ENCODE measurements around the gene RNASEH2B. TPM values are rescaled to one million over a fixed set of nuclear protein-coding genes. Genes with fewer than 3 reads are reported as not detected.

RNASEH2B gene
- total RNA-seq, 1 donor from 2014 or later: 132 TPM

DNA sequence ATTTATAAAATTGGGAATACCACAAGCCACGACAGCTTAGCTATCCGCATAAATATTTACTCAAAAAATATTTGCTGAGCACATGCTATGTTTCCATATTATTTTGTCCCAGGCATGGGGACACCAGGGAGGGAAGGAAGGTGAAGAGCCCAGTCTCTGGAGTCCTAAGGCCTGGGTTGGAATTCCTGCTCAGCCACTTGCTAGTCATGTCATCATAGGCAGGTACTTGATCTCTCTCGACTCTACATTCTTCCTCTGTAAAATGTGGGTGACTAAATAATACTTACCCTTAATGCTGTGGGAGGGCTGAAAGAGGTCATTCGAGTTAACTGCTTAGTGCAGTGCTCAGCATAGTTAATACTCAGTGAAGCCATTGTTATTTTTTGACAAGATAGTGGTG, 4.3 kb upstream of the RNASEH2B start:
- intact Hi-C loops (cut with micrococcal nuclease): no loop called here

DNA sequence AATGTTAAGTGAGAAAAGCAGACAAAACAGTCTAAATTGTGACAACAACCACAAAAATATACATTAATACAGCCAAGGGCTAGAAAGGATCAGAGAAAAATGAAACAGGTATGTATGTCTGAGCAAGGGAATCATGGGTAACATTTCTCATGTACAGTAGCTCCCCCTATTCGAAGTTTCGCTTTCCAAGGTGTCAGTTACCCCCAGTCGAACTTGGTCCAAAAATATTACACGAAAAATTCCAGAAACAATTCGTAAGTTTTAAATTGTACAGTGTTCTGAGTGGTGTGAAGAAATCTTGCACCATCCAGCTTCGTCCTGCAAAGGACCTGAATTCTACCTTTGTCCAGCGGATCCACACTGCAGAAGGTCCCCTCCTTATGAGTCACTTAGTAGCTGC, 1.8 kb upstream of the RNASEH2B start:
- intact Hi-C loops (cut with micrococcal nuclease): no loop called here

DNA sequence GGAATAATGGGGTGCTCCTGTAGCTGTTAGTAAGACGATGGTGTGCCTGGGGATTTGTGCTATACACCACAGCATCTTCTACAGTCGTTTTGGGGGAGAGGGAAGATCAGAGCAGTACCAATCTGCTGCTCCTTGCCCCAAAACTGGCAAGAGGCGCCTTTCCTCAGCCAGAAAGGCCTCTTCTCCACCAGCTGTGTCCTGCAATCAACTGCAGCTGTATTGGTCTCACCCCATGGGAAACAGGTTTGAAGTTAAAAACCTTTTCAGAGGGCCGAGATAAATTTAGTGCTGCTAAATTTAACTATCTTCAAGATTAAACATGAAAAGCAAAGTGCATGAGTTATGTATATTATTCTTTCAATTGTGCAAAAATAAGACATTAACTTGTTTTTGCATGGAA, 1.2 kb upstream of the RNASEH2B start:
- intact Hi-C loops (cut with micrococcal nuclease): no loop called here

DNA sequence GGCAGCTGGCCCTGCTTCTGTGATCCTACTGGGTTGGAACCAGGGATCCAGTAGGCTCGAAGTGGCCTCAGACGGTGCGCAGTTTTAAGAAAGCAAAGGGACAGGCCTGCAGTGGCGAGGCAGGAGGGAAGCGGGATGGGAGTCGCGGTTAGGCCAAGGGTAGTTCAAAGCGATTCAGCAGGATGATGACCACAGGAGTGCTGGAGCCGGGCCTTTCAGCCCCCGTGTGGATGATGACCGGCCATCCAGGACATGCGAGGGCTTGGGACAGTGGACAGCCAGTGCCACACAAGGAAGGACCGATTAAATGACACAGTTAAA, 854 bp downstream of the RNASEH2B start:
- intact Hi-C loops (cut with micrococcal nuclease): loop anchor here (2.0 to 10.0 kb wide), 9 partner anchors 63 to 1218 kb away; partner anchors contain the start of genes DHRS12, EBPL, KPNA3 and SPRYD7

DNA sequence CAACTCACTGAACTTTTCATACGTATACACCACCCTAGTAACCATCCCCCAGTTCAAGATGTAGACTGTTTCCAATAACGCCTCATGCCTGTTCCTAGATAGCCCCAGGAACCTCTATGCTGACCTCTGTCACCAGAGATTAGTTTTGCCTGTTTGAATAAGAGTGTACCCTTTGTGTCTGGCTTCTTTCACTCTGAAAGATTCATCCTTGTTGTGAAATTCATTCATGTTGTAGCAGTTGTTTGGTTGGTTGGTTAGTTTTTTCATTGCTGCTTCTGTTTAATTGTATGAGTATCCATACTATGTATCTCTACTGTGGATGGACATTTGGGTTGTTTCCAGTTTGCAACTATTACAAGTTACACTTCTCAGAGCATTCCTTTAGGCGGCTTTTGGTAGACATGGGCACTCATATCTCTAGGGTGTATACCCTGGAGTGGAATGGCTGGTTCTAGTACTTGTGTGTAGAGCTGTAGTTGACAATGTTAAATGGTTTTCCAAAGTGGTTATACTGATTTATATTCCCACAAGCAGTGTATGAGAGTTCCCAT, 1.6 kb downstream of the RNASEH2B start:
- intact Hi-C loops (cut with micrococcal nuclease): loop anchor here (2.0 to 10.0 kb wide), 9 partner anchors 64 to 1219 kb away; partner anchors contain the start of genes DHRS12, EBPL, KPNA3 and SPRYD7

DNA sequence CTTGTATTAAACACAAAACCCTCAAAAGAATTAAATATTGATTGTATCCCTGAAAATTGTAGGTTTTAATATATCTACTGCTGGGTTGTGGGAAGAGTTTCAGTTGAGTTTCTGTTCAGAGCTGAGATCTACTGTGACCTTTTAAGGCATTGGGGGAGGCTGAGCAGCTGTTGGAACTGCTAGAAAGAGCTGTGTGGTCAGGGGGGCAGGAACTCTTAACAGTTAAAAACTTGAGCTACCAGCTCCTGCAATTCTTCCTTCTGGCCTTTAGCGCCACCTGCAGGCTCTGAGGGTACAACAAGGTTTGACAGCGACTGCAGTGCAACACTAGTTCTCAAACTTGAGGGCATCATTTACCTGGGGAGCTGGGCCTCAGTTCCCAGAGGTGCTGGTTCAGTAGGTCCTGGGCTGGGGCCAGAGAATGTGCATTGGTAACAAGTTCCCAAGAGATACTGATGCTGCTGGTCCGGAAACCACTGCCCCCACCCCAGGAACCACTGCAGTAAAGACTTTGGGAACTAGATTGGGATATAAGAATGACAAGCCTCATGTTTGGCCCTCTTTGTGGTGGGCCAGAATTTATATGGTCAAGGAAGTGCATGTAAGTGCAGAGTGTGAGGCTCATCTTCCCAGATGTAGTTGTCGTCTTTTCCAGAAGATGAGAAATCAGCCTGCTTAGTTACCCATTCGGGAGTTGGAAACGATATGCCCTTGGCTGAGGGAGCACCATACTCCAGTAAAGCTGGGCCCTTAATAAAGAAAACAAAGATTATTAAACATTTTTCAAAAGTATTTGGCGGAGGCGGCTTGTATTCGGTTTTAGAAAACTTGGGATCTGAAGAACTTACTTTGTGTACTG, 2.6 kb downstream of the RNASEH2B start:
- intact Hi-C loops (cut with micrococcal nuclease): loop anchor here (1.0 to 10.0 kb wide), 17 partner anchors 65 to 1220 kb away; partner anchors contain the start of genes DHRS12, EBPL, INTS6 and KPNA3

DNA sequence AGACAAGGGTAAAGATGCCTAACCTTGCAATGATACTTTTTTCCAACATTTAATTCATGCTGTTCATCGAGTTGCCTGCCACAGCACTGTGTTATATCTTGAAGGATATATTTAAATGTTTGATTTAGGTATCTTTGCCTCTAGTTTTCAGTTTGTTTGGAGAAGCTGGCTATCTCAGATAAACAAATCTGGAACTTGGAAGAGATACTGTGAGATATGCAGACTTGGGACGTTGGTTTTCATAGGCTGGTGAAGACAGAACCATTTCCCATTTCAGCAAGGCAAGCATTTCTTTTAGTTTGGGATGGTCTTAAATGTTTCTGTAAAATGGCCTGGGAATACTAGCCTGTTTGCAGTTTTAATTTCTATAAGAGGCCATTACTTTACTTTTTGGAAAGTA, 3.3 kb downstream of the RNASEH2B start:
- intact Hi-C loops (cut with micrococcal nuclease): loop anchor here (1.0 to 10.0 kb wide), 16 partner anchors 66 to 1221 kb away; partner anchors contain the start of genes DHRS12, EBPL, INTS6 and SPRYD7

DNA sequence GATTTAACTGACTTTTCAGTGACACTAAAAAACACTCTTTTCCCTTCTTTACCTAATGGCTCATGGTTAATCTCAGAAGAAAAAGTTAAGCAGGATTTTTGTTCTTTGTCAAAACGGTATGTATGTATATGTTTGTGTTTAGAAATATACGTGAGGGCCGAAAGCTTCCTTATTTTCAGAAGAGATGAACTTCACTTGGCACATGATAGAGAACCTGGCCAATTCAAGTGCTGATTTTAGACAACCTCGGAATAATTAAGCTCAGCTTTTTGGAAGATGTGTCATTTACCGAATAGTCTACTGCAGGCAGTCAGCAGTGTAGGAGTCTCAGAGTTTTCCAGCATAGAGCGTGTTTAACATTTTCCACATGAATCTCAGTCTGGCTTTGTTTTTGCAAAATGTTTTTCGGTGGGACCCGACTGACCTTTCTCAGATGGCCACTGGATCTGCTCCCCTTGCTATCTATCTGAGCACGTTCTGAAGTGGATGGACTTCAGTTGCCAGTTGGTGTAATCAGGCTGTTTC, 4.6 kb downstream of the RNASEH2B start:
- intact Hi-C loops (cut with micrococcal nuclease): loop anchor here (5.0 to 10.0 kb wide), 8 partner anchors 67 to 1222 kb away; partner anchors contain the start of genes DHRS12, EBPL and SPRYD7

DNA sequence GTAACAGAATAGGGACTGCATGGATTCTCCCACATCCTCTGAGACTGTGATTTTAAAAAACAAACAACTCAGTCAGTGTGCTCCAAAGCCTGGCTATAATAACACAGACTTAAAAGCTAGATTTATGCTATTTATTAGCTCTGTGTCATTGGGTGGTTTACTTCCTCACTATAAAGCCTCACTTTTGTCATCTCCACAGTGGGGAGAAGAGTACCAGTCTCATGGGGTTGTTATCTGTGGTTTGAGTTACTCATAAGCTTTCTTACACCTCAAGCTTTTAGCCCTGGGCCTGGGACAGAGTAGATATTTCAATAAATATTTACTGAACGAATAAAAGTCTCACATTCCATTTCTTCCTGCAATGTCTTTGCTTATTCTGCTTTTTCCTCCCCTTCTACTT, 5.3 kb downstream of the RNASEH2B start:
- intact Hi-C loops (cut with micrococcal nuclease): loop anchor here (5.0 to 10.0 kb wide), 8 partner anchors 68 to 1223 kb away; partner anchors contain the start of genes DHRS12, EBPL and SPRYD7

DNA sequence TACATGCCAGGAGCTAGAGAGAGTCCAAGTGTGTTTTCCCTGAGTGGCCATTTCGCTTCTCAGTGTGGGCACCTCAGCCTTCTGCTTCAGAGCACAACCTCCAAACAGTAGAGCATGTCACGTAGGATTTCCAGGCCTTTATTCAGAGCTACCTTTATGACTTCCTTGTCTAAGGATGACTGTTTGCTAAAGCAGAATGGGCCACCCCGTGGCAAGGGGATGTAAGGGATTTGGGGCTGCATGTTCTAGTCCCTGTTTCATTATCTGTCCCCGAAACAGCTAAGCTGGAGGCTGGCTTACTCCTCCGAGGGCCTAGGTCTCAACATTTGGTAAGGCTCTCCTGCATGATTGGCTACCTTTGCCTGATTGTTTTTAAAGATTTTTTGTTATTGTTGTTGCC, 6.0 kb downstream of the RNASEH2B start:
- intact Hi-C loops (cut with micrococcal nuclease): loop anchor here (10.0 kb wide), 3 partner anchors 301 to 889 kb away; partner anchors contain the start of gene DHRS12

DNA sequence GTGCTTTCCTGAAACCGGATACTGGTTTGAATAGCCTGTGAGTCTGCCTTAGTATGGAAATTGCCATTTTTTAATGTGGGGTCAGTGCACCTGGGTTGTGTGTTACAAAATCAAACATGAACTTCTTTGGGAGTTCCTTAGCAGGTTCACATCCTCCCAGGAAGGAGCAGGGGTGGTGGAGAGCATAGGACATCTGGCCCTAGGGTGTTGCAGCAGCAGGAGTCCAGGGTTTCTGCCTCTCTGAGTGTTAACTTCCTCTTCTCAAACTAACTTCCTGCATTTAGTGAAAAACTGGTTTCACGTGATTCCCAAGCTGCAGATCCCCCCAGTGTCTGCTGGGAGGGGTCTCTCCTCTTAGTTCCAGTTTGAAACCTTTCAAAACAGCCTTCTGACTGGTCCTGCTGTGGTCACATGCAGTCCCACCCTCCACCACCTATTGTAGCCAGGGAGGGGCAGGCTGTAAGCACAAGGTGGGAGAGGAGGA, 7.2 kb downstream of the RNASEH2B start:
- intact Hi-C loops (cut with micrococcal nuclease): loop anchor here (10.0 kb wide), 3 partner anchors 302 to 888 kb away; partner anchors contain the start of gene DHRS12

DNA sequence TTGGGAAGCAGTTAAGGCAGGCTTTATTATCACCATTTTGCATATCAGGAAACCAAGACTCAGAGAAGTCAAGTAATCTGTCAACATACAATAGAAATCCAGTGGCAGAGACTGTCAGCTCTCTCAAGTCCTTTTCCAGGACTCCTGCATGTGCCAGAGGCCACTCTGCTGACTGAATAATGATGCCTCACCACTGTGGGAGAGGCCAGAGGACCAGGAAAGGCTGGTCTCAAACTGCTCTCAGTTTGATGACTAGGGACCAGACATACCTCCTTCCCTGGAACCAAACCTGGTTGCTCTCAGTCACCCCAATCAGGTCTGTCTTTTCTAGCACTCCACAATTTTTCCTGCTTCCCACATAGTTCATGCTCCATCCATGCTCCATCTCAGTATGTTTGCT, 8.0 kb downstream of the RNASEH2B start:
- intact Hi-C loops (cut with micrococcal nuclease): loop anchor here (10.0 kb wide), 3 partner anchors 303 to 887 kb away; partner anchors contain the start of gene DHRS12

DNA sequence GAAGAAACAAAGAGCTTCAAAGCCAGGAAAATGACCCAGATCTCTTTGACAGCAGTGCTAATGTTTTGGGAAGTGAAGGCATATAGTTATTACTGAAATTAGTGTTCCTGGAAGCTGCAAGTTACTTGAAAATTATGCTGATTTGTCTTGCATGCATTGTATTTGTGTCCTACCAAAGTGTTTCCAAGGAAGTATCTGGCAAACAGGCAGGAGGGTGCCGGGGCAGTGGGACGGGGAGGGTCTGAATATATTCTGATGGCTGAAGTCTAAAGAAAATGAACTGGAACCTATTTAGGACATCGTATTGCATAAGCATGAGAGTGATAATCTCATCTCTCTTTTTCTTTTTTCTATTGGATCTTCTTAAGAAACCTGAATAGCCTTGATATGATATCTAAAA, 9.0 kb downstream of the RNASEH2B start:
- intact Hi-C loops (cut with micrococcal nuclease): loop anchor here (10.0 kb wide), 3 partner anchors 304 to 886 kb away; partner anchors contain the start of gene DHRS12

DNA sequence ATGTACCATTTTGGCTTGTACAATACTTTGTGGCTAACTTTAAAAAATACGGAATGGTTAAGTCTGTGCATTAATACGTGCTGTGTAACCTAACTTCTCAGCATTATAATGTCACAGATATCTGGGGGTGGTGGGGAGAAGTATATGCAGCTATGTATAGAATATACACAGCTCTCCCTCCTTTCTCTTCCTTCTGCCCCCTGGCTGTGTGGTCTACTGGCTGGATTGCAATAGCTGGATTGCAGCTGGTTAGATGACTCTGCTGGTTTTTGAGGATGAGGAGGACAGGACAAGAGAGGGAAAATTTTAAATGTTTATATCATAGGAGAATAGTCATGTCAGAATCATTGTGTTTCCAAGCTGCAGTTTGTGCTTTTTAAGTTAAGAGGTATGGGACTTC, 9.7 kb downstream of the RNASEH2B start:
- intact Hi-C loops (cut with micrococcal nuclease): loop anchor here (10.0 kb wide), 3 partner anchors 304 to 886 kb away; partner anchors contain the start of gene DHRS12

DNA sequence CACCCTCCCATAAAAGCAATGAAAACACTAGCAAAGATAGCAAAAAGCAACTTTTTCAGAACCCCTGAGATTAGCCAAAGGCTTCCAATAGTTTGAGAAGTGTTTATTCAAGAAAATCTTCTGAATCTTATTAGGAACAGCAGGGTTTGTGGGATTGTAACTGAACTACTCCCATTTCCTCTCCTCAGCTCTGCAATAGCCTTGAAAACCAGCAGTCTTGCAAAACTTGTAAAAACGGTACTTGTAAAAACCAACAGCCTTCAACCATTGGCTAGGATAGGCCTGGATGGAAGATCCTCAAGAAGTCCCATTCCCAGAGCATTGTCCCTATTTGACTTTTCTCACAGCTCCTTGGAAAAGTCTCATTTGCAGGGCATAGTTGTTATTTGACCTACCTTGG, 12.1 kb downstream of the RNASEH2B start:
- intact Hi-C loops (cut with micrococcal nuclease): no loop called here

DNA sequence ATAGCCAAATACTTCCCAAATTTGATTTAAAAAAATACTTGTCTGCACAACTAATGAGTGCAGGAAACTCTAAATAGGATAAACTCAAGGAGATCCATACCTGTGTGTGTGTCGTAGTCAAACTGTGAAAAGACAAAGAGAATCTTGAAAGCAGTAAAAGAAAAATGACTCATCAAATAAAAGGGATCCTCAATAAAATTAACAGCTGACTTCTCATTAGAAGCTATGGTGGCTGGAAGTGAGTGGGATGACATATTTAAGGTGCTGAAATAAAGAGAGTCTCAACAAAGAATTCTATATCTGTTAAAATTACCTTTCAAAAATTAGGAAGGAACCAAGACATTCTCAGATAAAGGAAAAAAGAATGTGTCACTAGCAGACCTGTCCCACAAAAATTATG, 13.7 kb downstream of the RNASEH2B start:
- intact Hi-C loops (cut with micrococcal nuclease): no loop called here

DNA sequence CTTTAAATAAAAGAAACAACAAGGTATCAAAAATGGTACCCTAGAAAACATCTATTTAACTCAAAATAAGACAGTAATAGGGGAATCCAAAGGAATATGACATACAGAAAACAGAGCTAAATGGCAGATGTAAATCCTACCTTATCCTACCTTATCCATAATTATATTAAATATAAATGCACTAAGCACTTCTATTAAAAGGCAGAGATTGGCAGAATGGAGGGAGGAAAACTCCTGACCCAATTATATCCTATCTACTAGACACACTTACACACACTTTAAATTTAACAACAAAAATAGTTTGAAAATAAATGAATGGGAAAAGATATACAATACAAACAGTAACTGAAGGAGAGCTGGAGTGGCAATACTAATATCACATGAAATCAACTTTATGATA, 14.4 kb downstream of the RNASEH2B start:
- intact Hi-C loops (cut with micrococcal nuclease): no loop called here

DNA sequence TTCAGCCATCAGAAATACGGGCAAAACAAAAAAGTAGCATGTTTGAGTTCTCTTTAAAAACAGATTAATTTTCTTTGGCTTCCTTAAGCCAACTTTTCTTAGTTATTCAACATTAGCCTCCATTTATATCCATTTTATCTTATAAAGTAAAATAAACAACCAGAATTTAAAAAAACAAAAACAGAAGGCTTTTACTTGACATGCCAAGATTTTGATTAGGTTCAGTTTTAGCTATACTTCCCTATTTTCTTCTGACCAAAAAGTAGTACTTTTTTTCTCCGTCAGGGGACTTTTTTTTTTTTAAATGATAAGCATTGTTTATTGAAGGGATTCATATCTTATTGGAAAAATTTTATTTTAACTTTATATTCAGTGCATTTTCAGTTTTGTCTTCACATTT, 18.1 kb downstream of the RNASEH2B start:
- intact Hi-C loops (cut with micrococcal nuclease): no loop called here

DNA sequence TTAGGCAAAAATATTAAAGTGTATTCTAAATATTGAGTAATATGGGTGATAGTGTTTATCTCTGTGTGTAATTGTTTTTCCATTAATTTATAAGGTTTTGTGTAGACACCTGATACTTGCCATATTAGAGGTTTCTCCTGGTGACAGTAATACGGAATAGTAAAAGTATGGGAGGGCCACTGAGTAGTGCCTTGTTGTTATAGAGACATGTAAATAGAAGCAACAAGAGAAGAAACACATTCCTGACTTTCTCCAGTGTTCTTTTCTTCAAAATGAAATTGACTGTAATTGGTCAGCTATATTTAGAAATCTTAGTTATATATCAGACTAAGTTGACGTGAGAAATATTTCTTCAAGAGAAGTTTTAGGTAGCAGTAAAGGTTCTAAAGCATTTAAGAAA, 18.5 kb downstream of the RNASEH2B start:
- intact Hi-C loops (cut with micrococcal nuclease): no loop called here

DNA sequence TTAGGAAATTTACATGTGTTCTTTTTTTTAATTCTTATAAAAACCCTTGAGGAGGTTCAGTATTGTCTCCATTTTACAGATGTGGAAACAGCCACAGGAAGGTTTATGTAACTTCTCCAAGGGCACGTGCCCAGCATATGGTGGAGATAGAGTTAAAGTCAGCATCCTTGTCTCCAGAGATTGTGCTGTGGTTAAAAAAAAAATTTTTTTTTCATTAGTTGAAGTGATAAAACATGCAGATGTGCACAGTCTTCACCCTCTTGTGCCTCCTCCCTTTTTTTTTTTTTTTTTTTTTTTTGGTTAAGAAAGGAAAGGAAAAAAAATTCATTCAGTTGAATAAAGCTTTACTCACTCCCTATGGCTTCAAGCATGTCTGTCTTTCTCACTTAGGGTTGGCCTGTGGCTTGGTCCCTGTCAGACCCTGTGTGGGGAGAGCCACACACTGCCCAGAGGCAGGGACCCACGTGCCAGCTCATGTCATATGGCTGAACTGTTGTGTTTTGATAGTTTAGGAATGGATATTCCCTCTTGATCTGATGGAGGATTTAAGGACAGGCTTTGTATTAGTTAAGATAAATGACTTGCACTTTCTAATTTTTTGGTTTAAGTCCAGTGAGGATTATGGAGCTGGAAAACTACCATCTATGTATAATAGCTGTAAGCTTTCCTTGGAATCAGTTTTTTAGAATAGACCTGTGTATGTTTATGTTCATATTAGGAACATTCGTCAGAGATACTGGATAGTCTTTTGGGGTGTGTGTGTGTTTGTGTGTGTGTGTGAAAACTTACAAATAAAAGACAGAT, 19.3 kb downstream of the RNASEH2B start:
- intact Hi-C loops (cut with micrococcal nuclease): no loop called here

DNA sequence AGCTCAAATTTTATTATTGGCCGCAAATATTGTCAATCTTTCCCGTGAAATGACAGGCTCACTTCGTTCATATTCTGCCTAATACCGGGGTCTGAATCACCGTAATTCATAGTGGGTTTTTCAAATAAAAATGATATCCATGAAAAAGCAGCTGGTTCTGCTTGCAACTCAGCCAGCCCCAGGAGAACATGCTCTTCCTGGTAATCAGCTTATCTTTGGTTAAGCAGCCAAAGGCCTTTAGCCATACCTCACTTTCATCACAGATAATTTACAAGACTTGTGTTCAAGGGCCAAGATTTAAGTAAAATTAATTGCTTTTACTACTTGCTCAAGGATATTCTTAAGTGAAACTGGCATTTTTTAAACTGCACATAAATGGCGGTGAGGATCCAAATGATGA, 22.5 kb downstream of the RNASEH2B start:
- intact Hi-C loops (cut with micrococcal nuclease): no loop called here

Data from T-helper 2 cell treated with Interferon-gamma antibody and Interleukin-4, amounts not matched to agents 100 ng/mL and 5 ng/mL, for 36 hours (primary cell).